A549 (cell line): ENCODE results near the gene CLSTN2. TPM values are rescaled to one million over a fixed set of nuclear protein-coding genes. Genes with fewer than 3 reads are reported as not detected.

Experiments used
- ATAC-seq, 2 experiments: fragments of 200-7000 bp in 1 of 2; fragments of >200 bp in 1 of 2; cut with Nextera tagmentation in 1 of 2; cut with Tn5 transposase in 1 of 2; 3 replicates each; pipeline versions ENCODE4 v1.8.0 to v1.9.1; 2018 to 2020; ENCODE audit warnings: mild to moderate bottlenecking in 1 of 2, moderate library complexity in 1 of 2
- CTCF ChIA-PET: fragments of 300-600 bp; sonication (Branson Sonifier 250); formaldehyde crosslinking; extraction: SDS; loops from one replicate; lab custom pipeline; 2021; ENCODE audit warnings: antibody characterized with exemption, inconsistent platforms; lab: Yijun Ruan, JAX
- POLR2A ChIA-PET: fragments of 350-600 bp; formaldehyde crosslinking; extraction: SDS; loops from one replicate; lab custom pipeline; 2021; ENCODE audit warnings: antibody characterized with exemption, inconsistent platforms; lab: Yijun Ruan, JAX
- DNase-seq, 2 experiments: peaks; one replicate each; pipeline versions ENCODE4 v3.0.0 to v3.0.0-alpha.2; 2011 to 2016; ENCODE audit warnings: low read depth in 1 of 2, low spot score in 1 of 2
- FAIRE-seq: peaks from 2 replicates; lab custom pipeline; 2011; peaks lifted over from hg19 to GRCh38; lab: Jason Lieb, UNC
- H3K27ac ChIP-seq, 2 experiments: fragments of >200 bp; sonication (Bioruptor Twin); formaldehyde crosslinking; 3 replicates each; pipeline ENCODE4 v1.5.1; 2016 to 2017
- H3K4me1 ChIP-seq: fragments of >200 bp; sonication (Bioruptor Twin); formaldehyde crosslinking; 3 replicates; pipeline ENCODE4 v1.6.1; 2016
- H3K4me2 ChIP-seq: fragments of >200 bp; sonication (Bioruptor Twin); formaldehyde crosslinking; 3 replicates; pipeline ENCODE4 v1.6.1; 2016
- H3K4me3 ChIP-seq: fragments of >200 bp; sonication (Bioruptor Twin); formaldehyde crosslinking; 3 replicates; pipeline ENCODE4 v1.5.1; 2016
- H3K9me3 ChIP-seq: fragments of >200 bp; sonication (Bioruptor Twin); formaldehyde crosslinking; 3 replicates; pipeline ENCODE4 v1.6.1; 2016
- BCL3 ChIP-seq: fragments of >200 bp; sonication (Bioruptor Twin); formaldehyde crosslinking; IDR thresholded peaks from 3 replicates; pipeline ENCODE4 v1.6.1; 2016
- CEBPB ChIP-seq, 2 experiments: fragments of >200 bp in 1 of 2; sonication (Bioruptor Twin) in 1 of 2; formaldehyde crosslinking in 1 of 2; IDR thresholded peaks; 2 replicates each; pipeline ENCODE4 v1.6.1; 2012 to 2016
- CHD2 ChIP-seq: fragments of 150-350 bp; IDR thresholded peaks from 2 replicates; pipeline ENCODE4 v1.6.1; 2014; ENCODE audit warnings: low read length; ENCODE audit not compliant: partially characterized antibody
- EHF ChIP-seq: fragments of 250-450 bp; sonication (Bioruptor Pico); IDR thresholded peaks from 2 replicates; pipeline ENCODE4 v1.5.0; 2020; ENCODE audit warnings: mild to moderate bottlenecking
- HDAC2 ChIP-seq: fragments of 200-600 bp; sonication (generic); IDR thresholded peaks from 2 replicates; pipeline ENCODE4 v1.6.1; 2016
- HEYL ChIP-seq: fragments of 250-450 bp; sonication (Bioruptor Pico); IDR thresholded peaks from 2 replicates; pipeline ENCODE4 v1.8.0; 2021; ENCODE audit warnings: mild to moderate bottlenecking, moderate library complexity
- HOXA7 ChIP-seq: fragments of 250-450 bp; sonication (Bioruptor Pico); IDR thresholded peaks from 2 replicates; pipeline ENCODE4 v1.5.0; 2020; ENCODE audit warnings: mild to moderate bottlenecking, moderate library complexity
- HOXB13 ChIP-seq: fragments of 250-450 bp; sonication (Bioruptor Pico); IDR thresholded peaks from 2 replicates; pipeline ENCODE4 v1.5.0; 2020; ENCODE audit warnings: low read depth, mild to moderate bottlenecking, moderate library complexity
- HOXB5 ChIP-seq: fragments of 250-450 bp; sonication (Bioruptor Pico); IDR thresholded peaks from 2 replicates; pipeline ENCODE4 v1.5.0; 2020; ENCODE audit warnings: mild to moderate bottlenecking, moderate library complexity
- KDM5A ChIP-seq: fragments of 200-600 bp; sonication (generic); IDR thresholded peaks from 2 replicates; pipeline ENCODE4 v1.6.1; 2016; ENCODE audit warnings: antibody characterized with exemption, mild to moderate bottlenecking
- MAFK ChIP-seq: fragments of 450-650 bp; IDR thresholded peaks from 2 replicates; pipeline ENCODE4 v1.6.1; 2014; ENCODE audit not compliant: partially characterized antibody
- MAX ChIP-seq: IDR thresholded peaks from 2 replicates; pipeline ENCODE4 v1.6.1; 2012
- NFE2L2 ChIP-seq: fragments of 150-350 bp; conservative IDR thresholded peaks from 2 replicates; pipeline ENCODE4 v1.6.1; 2014; ENCODE audit warnings: low read length
- NPAS2 ChIP-seq: fragments of 250-450 bp; sonication (Bioruptor Pico); IDR thresholded peaks from 2 replicates; pipeline ENCODE4 v1.8.0; 2022; ENCODE audit warnings: mild to moderate bottlenecking, moderate library complexity, borderline replicate concordance
- PBX3 ChIP-seq: IDR thresholded peaks from 2 replicates; pipeline ENCODE4 v1.6.1; 2012
- PHF8 ChIP-seq: fragments of 200-600 bp; sonication (generic); IDR thresholded peaks from 2 replicates; pipeline ENCODE4 v1.6.1; 2016; ENCODE audit warnings: low read depth, mild to moderate bottlenecking, antibody characterized with exemption, moderate library complexity, borderline replicate concordance
- RARB ChIP-seq: fragments of 250-450 bp; sonication (Bioruptor Pico); IDR thresholded peaks from 2 replicates; pipeline ENCODE4 v1.8.0; 2021; ENCODE audit warnings: mild to moderate bottlenecking, moderate library complexity
- REST ChIP-seq: fragments of 200-600 bp; sonication (generic); IDR thresholded peaks from 2 replicates; pipeline ENCODE4 v1.6.1; 2016; ENCODE audit warnings: antibody characterized with exemption, mild to moderate bottlenecking, moderate library complexity
- RFX5 ChIP-seq: fragments of 450-650 bp; IDR thresholded peaks from 2 replicates; pipeline ENCODE4 v1.7.1; 2014; ENCODE audit warnings: antibody characterized with exemption, mild to moderate bottlenecking, moderate library complexity
- SMC3 ChIP-seq: fragments of >200 bp; sonication (Bioruptor Twin); formaldehyde crosslinking; IDR thresholded peaks from 3 replicates; pipeline ENCODE4 v1.6.1; 2018; ENCODE audit warnings: inconsistent platforms
- SREBF2 ChIP-seq: fragments of 450-650 bp; IDR thresholded peaks from 2 replicates; pipeline ENCODE4 v1.6.1; 2014; ENCODE audit warnings: mild to moderate bottlenecking, moderate library complexity
- TFCP2L1 ChIP-seq: fragments of 250-450 bp; sonication (Bioruptor Pico); IDR thresholded peaks from 2 replicates; pipeline ENCODE4 v1.5.0; 2021; ENCODE audit warnings: mild to moderate bottlenecking
- ZNF302 ChIP-seq: fragments of 250-450 bp; sonication (Bioruptor Pico); IDR thresholded peaks from 2 replicates; pipeline ENCODE4 v1.9.0; 2021; ENCODE audit warnings: inconsistent platforms, mild to moderate bottlenecking, moderate library complexity
- ZSCAN20 ChIP-seq: fragments of 250-450 bp; sonication (Bioruptor Pico); IDR thresholded peaks from 2 replicates; pipeline ENCODE4 v1.8.0; 2022; ENCODE audit warnings: mild to moderate bottlenecking, moderate library complexity
- WGBS: methylation state at CpG from one replicate; pipeline ENCODE4 v1.1.6; 2017; ENCODE audit errors: missing lambda C conversion rate; 5-methylcytosine and 5-hydroxymethylcytosine counted together
- polyA plus RNA-seq, 4 experiments: library from polyadenylated mRNA; depleted of rRNA in 3 of 4; stranded (reverse); fragments of >200 nt; fragmentation: RNase III in 1 of 4; extraction: RNeasy Plus Mini Kit Qiagen cat#74134 plus additional on column Dnase treatment in 1 of 4; gene quantifications; 2 replicates in 3 of 4; 3 replicates in 1 of 4; pipeline ENCODE4 v1.2.3, GENCODE V29; 2011 to 2017
- TF ChIP-seq, protein P1 (sequence below): fragments of 250-450 bp; sonication (Bioruptor Pico); IDR thresholded peaks from 2 replicates; pipeline ENCODE4 v1.5.0; 2020; ENCODE audit warnings: low read depth, mild to moderate bottlenecking, moderate library complexity

Gene CLSTN2
- polyA plus RNA-seq, 2 of the 4 experiments (the other 2 are of a cell fraction), result 0.03 to 0.04 TPM

GRCh38 chr3:140188285-140188684, 253.3 kb downstream of the CLSTN2 start:
- ATAC-seq (no peak), DNase-seq (no peak), FAIRE-seq (no peak)
- 0% methylated on average over 2 of the region's 2 CpGs for WGBS
- CTCF ChIA-PET, result no interaction called here
- no peak overlapping the region for H3K4me2 ChIP-seq
- POLR2A ChIA-PET, result no interaction called here
- H3K4me3 ChIP-seq, result no peak overlapping the region
- H3K27ac ChIP-seq, result no peak overlapping the region
- no peaks in the 10 kb centered on the region for H3K4me1 ChIP-seq
- no peak for TF ChIP-seq HOXB13 (CRISPR knock-in tag)
- no peak for TF ChIP-seq TFCP2L1
- no peak for TF ChIP-seq MAFK
- TF ChIP-seq BCL3, result no peak
- TF ChIP-seq NPAS2, result no peak
- TF ChIP-seq ZSCAN20 (CRISPR knock-in tag), result no peak
- TF ChIP-seq KDM5A, result no peak
- no peak for TF ChIP-seq HOXA7
- TF ChIP-seq, protein P1, sequence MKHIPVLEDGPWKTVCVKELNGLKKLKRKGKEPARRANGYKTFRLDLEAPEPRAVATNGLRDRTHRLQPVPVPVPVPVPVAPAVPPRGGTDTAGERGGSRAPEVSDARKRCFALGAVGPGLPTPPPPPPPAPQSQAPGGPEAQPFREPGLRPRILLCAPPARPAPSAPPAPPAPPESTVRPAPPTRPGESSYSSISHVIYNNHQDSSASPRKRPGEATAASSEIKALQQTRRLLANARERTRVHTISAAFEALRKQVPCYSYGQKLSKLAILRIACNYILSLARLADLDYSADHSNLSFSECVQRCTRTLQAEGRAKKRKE (CRISPR knock-in tag), result no peak
- H3K9me3 ChIP-seq, result no peaks in the 10 kb centered on the region

DNA sequence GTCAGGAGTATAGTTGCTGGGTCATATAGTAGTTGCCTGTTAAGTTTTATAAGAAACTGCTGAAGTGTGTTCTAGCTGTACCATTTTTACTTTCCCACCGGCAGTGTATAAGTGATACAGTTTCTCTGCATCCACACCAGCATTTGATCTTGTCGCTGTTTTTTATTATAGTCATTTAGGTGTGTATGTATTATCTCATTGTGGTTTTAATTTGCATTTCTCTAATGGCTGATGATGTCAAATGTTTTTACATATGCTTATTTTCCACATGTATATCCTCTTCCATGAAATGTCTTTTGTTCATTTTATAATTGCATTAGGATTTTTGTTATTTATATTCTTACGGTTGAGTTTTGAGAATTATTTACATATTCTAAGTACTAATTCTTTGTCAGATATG, 254.3 kb downstream of the CLSTN2 start:
- Histone ChIP-seq H3K4me3 (no peak overlapping the region), H3K9me3 (no peaks in the 10 kb centered on the region), H3K27ac (no peak overlapping the region), H3K4me2 (no peak overlapping the region)
- no peak for ATAC-seq
- CTCF ChIA-PET, result interaction anchor here (1.1 kb wide), 1 partner anchor 13 kb away, joined by 3 read pairs; no protein-coding TSS in a partner anchor
- no peak for TF ChIP-seq KDM5A
- TF ChIP-seq ZNF302 (CRISPR knock-in tag), result no peak
- TF ChIP-seq, all 56 proteins: peak for 0
- no peaks in the 10 kb centered on the region for H3K4me1 ChIP-seq
- DNase-seq (no peak), FAIRE-seq (no peak)
- POLR2A ChIA-PET, result no interaction called here
- 73% methylated on average over 3 of the region's 3 CpGs for WGBS

- POLR2A ChIA-PET, result no interaction called here
- ATAC-seq, result no peak
- DNase-seq, result no peak
- no peak for FAIRE-seq
- Histone ChIP-seq H3K4me1 (no peaks in the 10 kb centered on the region), H3K9me3 (no peaks in the 10 kb centered on the region), H3K27ac (no peak overlapping the region), H3K4me3 (no peak overlapping the region), H3K4me2 (no peak overlapping the region)
- CTCF ChIA-PET, result no interaction called here
- 0% methylated on average over 1 of the region's 1 CpG for WGBS
- TF ChIP-seq RFX5 (no peak), RARB (no peak), HOXB5 (CRISPR knock-in tag) (no peak), PBX3 (no peak), MAX (no peak), NPAS2 (no peak), EHF (CRISPR knock-in tag) (no peak), CHD2 (no peak)
Observed at GRCh38 chr3:140189976-140190375, 255.0 kb downstream of the CLSTN2 start.

- POLR2A ChIA-PET, result no interaction called here
- no peak for TF ChIP-seq CEBPB (IDR thresholded peaks at IDR 0.05)
- TF ChIP-seq PHF8, result no peak
- TF ChIP-seq HOXB5 (CRISPR knock-in tag), result no peak
- TF ChIP-seq SMC3, result no peak
- no peak for TF ChIP-seq HDAC2
- TF ChIP-seq SREBF2, result no peak
- no peak for TF ChIP-seq NFE2L2
- no peak for TF ChIP-seq ZNF302 (CRISPR knock-in tag)
- TF ChIP-seq RFX5, result no peak
- no peak for TF ChIP-seq REST
- TF ChIP-seq HEYL, result no peak
- ATAC-seq (no peak), FAIRE-seq (no peak), DNase-seq (no peak)
- CTCF ChIA-PET, result no interaction called here
- no peak overlapping the region for H3K4me2 ChIP-seq
- H3K4me1 ChIP-seq, result no peaks in the 10 kb centered on the region
- H3K9me3 ChIP-seq, result no peaks in the 10 kb centered on the region
- H3K4me3 ChIP-seq, result no peak overlapping the region
- no peak overlapping the region for H3K27ac ChIP-seq
Observed at GRCh38 chr3:140196970-140197369, 262.0 kb downstream of the CLSTN2 start.
